ENCODE results near the gene CEP41. TPM values are rescaled to one million over a fixed set of nuclear protein-coding genes. Genes with fewer than 3 reads are reported as not detected.
"Not testable (repeated sequence)": the region's sequence is repeated elsewhere in the genome, so short reads cannot be mapped to it uniquely, and the experiment has no call there.

Gene CEP41
- total and polyA plus RNA-seq, 3 donors from 2014 or later = 59.0 to 209 (median 91.6) TPM

- H3K9me3 ChIP-seq = no peaks in the 10 kb centered on the region
- H3K27me3 ChIP-seq = no peaks in the 10 kb centered on the region
- peaks cover 9% of the 10 kb centered on the region for H3K4me1 ChIP-seq
- WGBS, 2 donors = 60 to 73% methylated on average over 4 to 10 of the region's 10 CpGs
- no peak for TF ChIP-seq POLR2A (IDR thresholded peaks at IDR 0.05)
- TF ChIP-seq CTCF (IDR thresholded peaks at IDR 0.05) = no peak
- no peak overlapping the region for H3K27ac ChIP-seq
- intact Hi-C loops (cut with DNase I; ENCODE audit: low total_unique reads) = no loop called here
- H3K4me3 ChIP-seq = no peak overlapping the region
- no peaks in the 10 kb centered on the region for H3K36me3 ChIP-seq (ENCODE audit: low read depth, missing control alignments)
- DNase-seq = no peak
These were observed 61.3 kb downstream of the CEP41 start for GRCh38 chr7:130379532-130379920.

- intact Hi-C loops (cut with DNase I; ENCODE audit: low total_unique reads) = no loop called here
- H3K27ac ChIP-seq = no peak overlapping the region
- WGBS, 2 donors = 91 to 98% methylated on average over 7 of the region's 7 CpGs
These were observed 61.8 kb downstream of the CEP41 start for GRCh38 chr7:130379019-130379418.

GRCh38 chr7:130377178-130377577 is 63.6 kb downstream of the CEP41 start:
- intact Hi-C loops (cut with DNase I; ENCODE audit: low total_unique reads) = no loop called here
- no peak for TF ChIP-seq POLR2A (IDR thresholded peaks at IDR 0.05)
- no peak for TF ChIP-seq CTCF (IDR thresholded peaks at IDR 0.05)
- 77 to 92% methylated on average over 6 of the region's 6 CpGs for WGBS, 2 donors

More at GRCh38 chr7:130379019-130379418, 61.8 kb downstream of the CEP41 start:
- peaks cover 14% of the 10 kb centered on the region for H3K4me1 ChIP-seq
- no peak for TF ChIP-seq POLR2A (IDR thresholded peaks at IDR 0.05)
- TF ChIP-seq CTCF (IDR thresholded peaks at IDR 0.05) = no peak
- no peak overlapping the region for H3K4me3 ChIP-seq
- no peaks in the 10 kb centered on the region for H3K9me3 ChIP-seq
- H3K27me3 ChIP-seq = no peaks in the 10 kb centered on the region
- DNase-seq = no peak
- H3K36me3 ChIP-seq (ENCODE audit: low read depth, missing control alignments) = no peaks in the 10 kb centered on the region

GRCh38 chr7:130376461-130376860 is 64.4 kb downstream of the CEP41 start:
- H3K27me3 ChIP-seq; H3K9me3 ChIP-seq; intact Hi-C loops (cut with DNase I; ENCODE audit: low total_unique reads); H3K36me3 ChIP-seq (ENCODE audit: low read depth, missing control alignments); H3K4me3 ChIP-seq; H3K27ac ChIP-seq; DNase-seq: not testable (repeated sequence)
- 40 to 96% methylated on average over 1 of the region's 1 CpG for WGBS, 2 donors
- H3K4me1 ChIP-seq = peaks cover 25% of the 10 kb centered on the region

More at GRCh38 chr7:130377178-130377577, 63.6 kb downstream of the CEP41 start:
- no peaks in the 10 kb centered on the region for H3K27me3 ChIP-seq
- no peaks in the 10 kb centered on the region for H3K9me3 ChIP-seq
- no peaks in the 10 kb centered on the region for H3K36me3 ChIP-seq (ENCODE audit: low read depth, missing control alignments)
- no peak overlapping the region for H3K4me3 ChIP-seq
- no peak for DNase-seq
- no peak overlapping the region for H3K27ac ChIP-seq
- H3K4me1 ChIP-seq = peaks cover 25% of the 10 kb centered on the region

- intact Hi-C loops (cut with DNase I; ENCODE audit: low total_unique reads) = no loop called here
- Histone ChIP-seq H3K4me1 (peaks cover 30% of the 10 kb centered on the region), H3K9me3 (no peaks in the 10 kb centered on the region), H3K4me3 (no peak overlapping the region), H3K27me3 (no peaks in the 10 kb centered on the region), H3K36me3 (ENCODE audit: low read depth, missing control alignments) (no peaks in the 10 kb centered on the region), H3K27ac (peak overlapping the region in 1 of 2 donors; percentile 91)
- no peak for DNase-seq
- TF ChIP-seq POLR2A (IDR thresholded peaks at IDR 0.05) (no peak), CTCF (IDR thresholded peaks at IDR 0.05) (no peak)
- WGBS, 2 donors = 96% methylated on average over 6 of the region's 6 CpGs
These were observed 66.3 kb downstream of the CEP41 start for GRCh38 chr7:130374507-130374906.
